Epithelial cell of esophagus (primary cell): ENCODE measurements around the gene CACNG7.

Experiments
- DNase-seq: peaks from one replicate; pipeline ENCODE4 v3.0.0; 2010; ENCODE audit warnings: low read depth
- H3K4me3 ChIP-seq: 2 replicates; pipeline ENCODE4 v1.5.1; 2011; ENCODE audit warnings: mild to moderate bottlenecking, low read length, control low read depth
- CTCF ChIP-seq: IDR thresholded peaks from 2 replicates; pipeline ENCODE4 v1.5.1; 2011; ENCODE audit warnings: low read depth, mild to moderate bottlenecking, low read length, control low read depth, inconsistent platforms; ENCODE audit not compliant: insufficient read depth; ENCODE audit errors: missing control alignments

The CACNG7 gene

GRCh38 chr19:53908935-53909415 lies at the start of gene CACNG7:
CACNG7 (plus strand) TSS chr19:53909278; CDS start chr19:53912832, 3,554 bp downstream.
- TF ChIP-seq CTCF, result no peak
- no peak for DNase-seq
- H3K4me3 ChIP-seq, result no peak within 1 kb of the TSS

GRCh38 chr19:53864308-53864836 lies 44.7 kb upstream of the CACNG7 start:
- no peak overlapping the region for H3K4me3 ChIP-seq
- no peak for TF ChIP-seq CTCF
- no peak for DNase-seq

GRCh38 chr19:53865523-53865917 lies 43.6 kb upstream of the CACNG7 start:
- TF ChIP-seq CTCF, result no peak
- no peak for DNase-seq
- no peak overlapping the region for H3K4me3 ChIP-seq

GRCh38 chr19:53865918-53866864 lies 42.9 kb upstream of the CACNG7 start:
- no peak overlapping the region for H3K4me3 ChIP-seq
- TF ChIP-seq CTCF, result no peak
- peak; percentile 54 for DNase-seq

- no peak for TF ChIP-seq CTCF
- no peak for DNase-seq
These were observed 42.2 kb upstream of the CACNG7 start for GRCh38 chr19:53866865-53867224.

GRCh38 chr19:53867225-53868090 lies 41.6 kb upstream of the CACNG7 start, which contains the start of gene MYADM:
MYADM (plus strand) TSS chr19:53867883; CDS start chr19:53873530, 5,647 bp downstream.
- DNase-seq, result peak; percentile 96
- H3K4me3 ChIP-seq, result peak within 1 kb of the TSS; percentile 70
- no peak for TF ChIP-seq CTCF

More at GRCh38 chr19:53866865-53867224, 42.2 kb upstream of the CACNG7 start:
- H3K4me3 ChIP-seq, result peak overlapping the region; percentile 70
